Measurements from ENCODE around the gene HACL1. TPM values are rescaled to one million over a fixed set of nuclear protein-coding genes. Genes with fewer than 3 reads are reported as not detected.
A peak's percentile ranks its signal among the peaks of the same experiment; 100 is the strongest.

HACL1 gene
- total RNA-seq, 1 donor from 2014 or later: 8.1 TPM

- H3K36me3 ChIP-seq: no peaks in the 10 kb centered on the region
- no peaks in the 10 kb centered on the region for H3K9me3 ChIP-seq
- DNase-seq (ENCODE audit: extremely low spot score in 2 of 2): no peak
- intact Hi-C loops (cut with DNase I): loop anchor here (10.0 kb wide), 1 partner anchor 177 kb away; no protein-coding TSS in a partner anchor
- peaks cover 39% of the 10 kb centered on the region for H3K4me1 ChIP-seq
- TF ChIP-seq CTCF (IDR thresholded peaks at IDR 0.05) (no peak), POLR2AphosphoS5 (IDR thresholded peaks at IDR 0.05; ENCODE audit: insufficient read depth in 1 of 2, low read depth in 1 of 2) (no peak), POLR2A (IDR thresholded peaks at IDR 0.05) (no peak)
- no peak overlapping the region for H3K4me3 ChIP-seq
- no peaks in the 10 kb centered on the region for H3K27me3 ChIP-seq
- H3K27ac ChIP-seq: peak overlapping the region; percentile 88
Measured at GRCh38 chr3:15637131-15637951, 36.0 kb upstream of the HACL1 start.

- TF ChIP-seq CTCF (IDR thresholded peaks at IDR 0.05) (no peak), POLR2A (IDR thresholded peaks at IDR 0.05) (no peak), POLR2AphosphoS5 (IDR thresholded peaks at IDR 0.05; ENCODE audit: insufficient read depth in 1 of 2, low read depth in 1 of 2) (peak; percentile 27 to 47)
- no peak for DNase-seq (ENCODE audit: extremely low spot score in 2 of 2)
- Histone ChIP-seq H3K27ac (peak overlapping the region; percentile 88), H3K36me3 (no peaks in the 10 kb centered on the region), H3K4me3 (peak overlapping the region in 1 of 2 donors; percentile 22), H3K4me1 (peaks cover 46% of the 10 kb centered on the region), H3K9me3 (no peaks in the 10 kb centered on the region), H3K27me3 (no peaks in the 10 kb centered on the region)
- intact Hi-C loops (cut with DNase I): loop anchor here (10.0 kb wide), 1 partner anchor 179 kb away; no protein-coding TSS in a partner anchor
Measured at GRCh38 chr3:15636028-15636709, 34.8 kb upstream of the HACL1 start.

GRCh38 chr3:15635121-15635661, 33.8 kb upstream of the HACL1 start:
- H3K27me3 ChIP-seq: no peaks in the 10 kb centered on the region
- no peaks in the 10 kb centered on the region for H3K36me3 ChIP-seq
- DNase-seq (ENCODE audit: extremely low spot score in 2 of 2): no peak
- peak overlapping the region in 1 of 2 donors; percentile 22 for H3K4me3 ChIP-seq
- TF ChIP-seq POLR2A (IDR thresholded peaks at IDR 0.05) (no peak), POLR2AphosphoS5 (IDR thresholded peaks at IDR 0.05; ENCODE audit: insufficient read depth in 1 of 2, low read depth in 1 of 2) (peak; percentile 26 to 55), CTCF (IDR thresholded peaks at IDR 0.05) (no peak)
- peak overlapping the region; percentile 88 for H3K27ac ChIP-seq
- H3K4me1 ChIP-seq: peaks cover 55% of the 10 kb centered on the region
- intact Hi-C loops (cut with DNase I): loop anchor here (10.0 kb wide), 1 partner anchor 180 kb away; no protein-coding TSS in a partner anchor
- H3K9me3 ChIP-seq: no peaks in the 10 kb centered on the region

GRCh38 chr3:15634671-15635070, 33.3 kb upstream of the HACL1 start:
- TF ChIP-seq CTCF (IDR thresholded peaks at IDR 0.05) (no peak), POLR2AphosphoS5 (IDR thresholded peaks at IDR 0.05; ENCODE audit: insufficient read depth in 1 of 2, low read depth in 1 of 2) (no peak), POLR2A (IDR thresholded peaks at IDR 0.05) (no peak)
- DNase-seq (ENCODE audit: extremely low spot score in 2 of 2): no peak
- no peaks in the 10 kb centered on the region for H3K27me3 ChIP-seq
- H3K4me1 ChIP-seq: peaks cover 59% of the 10 kb centered on the region
- no peak overlapping the region for H3K4me3 ChIP-seq
- H3K36me3 ChIP-seq: no peaks in the 10 kb centered on the region
- no peaks in the 10 kb centered on the region for H3K9me3 ChIP-seq
- peak overlapping the region; percentile 88 for H3K27ac ChIP-seq
- intact Hi-C loops (cut with DNase I): loop anchor here (10.0 kb wide), 1 partner anchor 180 kb away; no protein-coding TSS in a partner anchor
